ENCODE measurements around the gene WDFY4.

Gene WDFY4

DNA sequence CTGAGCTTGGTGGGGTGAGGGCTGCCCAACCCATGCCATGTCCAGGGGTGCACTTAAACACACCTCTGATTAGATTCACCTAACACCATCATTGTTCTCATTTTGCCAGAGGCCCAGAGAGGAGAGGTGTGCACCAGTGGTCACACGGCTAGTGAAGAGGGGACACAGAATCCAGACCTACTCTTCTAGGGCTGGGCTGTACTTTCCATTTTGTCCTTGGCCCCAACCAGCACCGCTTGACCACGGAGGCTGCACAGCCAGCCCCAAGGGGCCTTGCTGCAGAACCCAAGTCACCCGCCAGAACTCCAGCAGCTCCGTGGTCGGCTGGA lies 246 bp upstream of the WDFY4 start:
- ChIA-PET POLR2A (no interaction called here), CTCF (interaction anchor here (1.1 kb wide), 1 partner anchor 168 kb away, joined by 3 read pairs; no protein-coding TSS in a partner anchor)
- Histone ChIP-seq H3K9me3 (ENCODE audit: control insufficient read depth, insufficient read depth, low read depth, low read length) (no peaks in the 10 kb centered on the region), H3K4me3 (ENCODE audit: low read depth, low read length) (no peak overlapping the region), H3K4me1 (ENCODE audit: control insufficient read depth, insufficient read depth, low read length) (no peaks in the 10 kb centered on the region), H3K36me3 (ENCODE audit: control insufficient read depth in 2 of 2, insufficient read depth in 1 of 2, low read length in 2 of 2) (no peaks in the 10 kb centered on the region), H3K27ac (ENCODE audit: extremely low read depth, low read depth, low read length) (no peak overlapping the region)
- TF ChIP-seq ZNF221 (tag by site-specific recombination; IDR thresholded peaks at IDR 0.05; ENCODE audit: borderline replicate concordance) (no peak), ZIC2 (tag by site-specific recombination; IDR thresholded peaks at IDR 0.05) (no peak), ZNF433 (tag by site-specific recombination; IDR thresholded peaks at IDR 0.05; ENCODE audit: low read depth) (no peak), GLIS2 (tag by site-specific recombination; IDR thresholded peaks at IDR 0.05) (no peak), ZNF473 (tag by site-specific recombination; IDR thresholded peaks at IDR 0.05) (no peak), ZNF514 (tag by site-specific recombination; IDR thresholded peaks at IDR 0.05) (no peak), SCRT1 (tag by site-specific recombination; IDR thresholded peaks at IDR 0.05; ENCODE audit: borderline replicate concordance) (no peak), ZNF354C (tag by site-specific recombination; IDR thresholded peaks at IDR 0.05; ENCODE audit: borderline replicate concordance, low read depth) (no peak), ZNF266 (tag by site-specific recombination; IDR thresholded peaks at IDR 0.05; ENCODE audit: low read depth) (no peak), ZNF121 (tag by site-specific recombination; IDR thresholded peaks at IDR 0.05) (no peak), ZNF830 (tag by site-specific recombination; IDR thresholded peaks at IDR 0.05; ENCODE audit: low read depth) (no peak), BCL11B (tag by site-specific recombination; IDR thresholded peaks at IDR 0.05; ENCODE audit: low read depth) (no peak), ZNF837 (tag by site-specific recombination; IDR thresholded peaks at IDR 0.05) (no peak), EGR2 (tag by site-specific recombination; IDR thresholded peaks at IDR 0.05; ENCODE audit: low read depth) (no peak), ZNF416 (tag by site-specific recombination; IDR thresholded peaks at IDR 0.05) (no peak), GLI4 (tag by site-specific recombination; IDR thresholded peaks at IDR 0.05) (no peak), KLF16 (tag by site-specific recombination; IDR thresholded peaks at IDR 0.05) (no peak)
- TF ChIP-seq, protein P1, sequence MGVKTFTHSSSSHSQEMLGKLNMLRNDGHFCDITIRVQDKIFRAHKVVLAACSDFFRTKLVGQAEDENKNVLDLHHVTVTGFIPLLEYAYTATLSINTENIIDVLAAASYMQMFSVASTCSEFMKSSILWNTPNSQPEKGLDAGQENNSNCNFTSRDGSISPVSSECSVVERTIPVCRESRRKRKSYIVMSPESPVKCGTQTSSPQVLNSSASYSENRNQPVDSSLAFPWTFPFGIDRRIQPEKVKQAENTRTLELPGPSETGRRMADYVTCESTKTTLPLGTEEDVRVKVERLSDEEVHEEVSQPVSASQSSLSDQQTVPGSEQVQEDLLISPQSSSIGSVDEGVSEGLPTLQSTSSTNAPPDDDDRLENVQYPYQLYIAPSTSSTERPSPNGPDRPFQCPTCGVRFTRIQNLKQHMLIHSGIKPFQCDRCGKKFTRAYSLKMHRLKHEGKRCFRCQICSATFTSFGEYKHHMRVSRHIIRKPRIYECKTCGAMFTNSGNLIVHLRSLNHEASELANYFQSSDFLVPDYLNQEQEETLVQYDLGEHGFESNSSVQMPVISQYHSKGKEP (tag by site-specific recombination; IDR thresholded peaks at IDR 0.05), result no peak

DNA sequence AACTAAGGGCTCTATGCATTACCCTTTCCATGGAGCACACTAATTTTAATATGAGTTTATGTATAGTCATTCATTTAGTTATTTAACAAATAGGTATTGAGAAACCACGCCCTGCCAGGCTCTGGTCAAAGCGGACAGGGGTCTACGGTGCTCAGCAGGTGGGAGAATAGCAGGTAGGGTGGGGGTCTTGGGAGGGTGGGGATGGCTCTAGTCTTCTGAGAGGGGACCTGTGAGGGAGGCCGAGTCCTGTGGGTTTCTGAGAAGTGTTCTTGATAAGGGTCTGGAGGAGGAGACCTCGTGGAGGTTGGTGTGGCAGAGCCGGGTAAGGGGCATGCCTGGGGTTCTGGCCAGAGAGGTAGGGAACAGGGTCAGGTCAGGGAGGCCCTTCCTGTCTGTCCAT lies 1.1 kb downstream of the WDFY4 start:
- TF ChIP-seq ZNF654 (tag by site-specific recombination; IDR thresholded peaks at IDR 0.05; ENCODE audit: low read depth), result no peak
- TF ChIP-seq, protein P2, sequence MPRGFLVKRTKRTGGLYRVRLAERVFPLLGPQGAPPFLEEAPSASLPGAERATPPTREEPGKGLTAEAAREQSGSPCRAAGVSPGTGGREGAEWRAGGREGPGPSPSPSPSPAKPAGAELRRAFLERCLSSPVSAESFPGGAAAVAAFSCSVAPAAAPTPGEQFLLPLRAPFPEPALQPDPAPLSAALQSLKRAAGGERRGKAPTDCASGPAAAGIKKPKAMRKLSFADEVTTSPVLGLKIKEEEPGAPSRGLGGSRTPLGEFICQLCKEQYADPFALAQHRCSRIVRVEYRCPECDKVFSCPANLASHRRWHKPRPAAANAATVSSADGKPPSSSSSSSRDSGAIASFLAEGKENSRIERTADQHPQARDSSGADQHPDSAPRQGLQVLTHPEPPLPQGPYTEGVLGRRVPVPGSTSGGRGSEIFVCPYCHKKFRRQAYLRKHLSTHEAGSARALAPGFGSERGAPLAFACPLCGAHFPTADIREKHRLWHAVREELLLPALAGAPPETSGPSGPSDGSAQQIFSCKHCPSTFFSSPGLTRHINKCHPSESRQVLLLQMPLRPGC (tag by site-specific recombination; IDR thresholded peaks at IDR 0.05), result no peak
- no peak for TF ChIP-seq ZNF202 (tag by site-specific recombination; IDR thresholded peaks at IDR 0.05; ENCODE audit: borderline replicate concordance)
- TF ChIP-seq ZNF747 (tag by site-specific recombination; IDR thresholded peaks at IDR 0.05), result no peak
- no peak for TF ChIP-seq ZNF473 (tag by site-specific recombination; IDR thresholded peaks at IDR 0.05)
- TF ChIP-seq ZEB2 (tag by site-specific recombination; IDR thresholded peaks at IDR 0.05), result no peak
- no peak for TF ChIP-seq BCL11B (tag by site-specific recombination; IDR thresholded peaks at IDR 0.05; ENCODE audit: low read depth)
- TF ChIP-seq REPIN1 (tag by site-specific recombination; IDR thresholded peaks at IDR 0.05; ENCODE audit: low read depth), result no peak
- no peak for TF ChIP-seq ZNF830 (tag by site-specific recombination; IDR thresholded peaks at IDR 0.05; ENCODE audit: low read depth)
- TF ChIP-seq, protein P3, sequence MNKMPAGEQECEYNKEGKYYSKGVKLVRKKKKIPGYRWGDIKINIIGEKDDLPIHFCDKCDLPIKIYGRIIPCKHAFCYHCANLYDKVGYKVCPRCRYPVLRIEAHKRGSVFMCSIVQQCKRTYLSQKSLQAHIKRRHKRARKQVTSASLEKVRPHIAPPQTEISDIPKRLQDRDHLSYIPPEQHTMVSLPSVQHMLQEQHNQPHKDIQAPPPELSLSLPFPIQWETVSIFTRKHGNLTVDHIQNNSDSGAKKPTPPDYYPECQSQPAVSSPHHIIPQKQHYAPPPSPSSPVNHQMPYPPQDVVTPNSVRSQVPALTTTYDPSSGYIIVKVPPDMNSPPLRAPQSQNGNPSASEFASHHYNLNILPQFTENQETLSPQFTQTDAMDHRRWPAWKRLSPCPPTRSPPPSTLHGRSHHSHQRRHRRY (tag by site-specific recombination; IDR thresholded peaks at IDR 0.05), result no peak
- no peak for TF ChIP-seq ZIC2 (tag by site-specific recombination; IDR thresholded peaks at IDR 0.05)
- no peak for TF ChIP-seq ZNF707 (tag by site-specific recombination; IDR thresholded peaks at IDR 0.05)
- no peak for TF ChIP-seq MEIS1 (CRISPR knock-in tag; IDR thresholded peaks at IDR 0.05; ENCODE audit: borderline replicate concordance)
- TF ChIP-seq, protein P4, sequence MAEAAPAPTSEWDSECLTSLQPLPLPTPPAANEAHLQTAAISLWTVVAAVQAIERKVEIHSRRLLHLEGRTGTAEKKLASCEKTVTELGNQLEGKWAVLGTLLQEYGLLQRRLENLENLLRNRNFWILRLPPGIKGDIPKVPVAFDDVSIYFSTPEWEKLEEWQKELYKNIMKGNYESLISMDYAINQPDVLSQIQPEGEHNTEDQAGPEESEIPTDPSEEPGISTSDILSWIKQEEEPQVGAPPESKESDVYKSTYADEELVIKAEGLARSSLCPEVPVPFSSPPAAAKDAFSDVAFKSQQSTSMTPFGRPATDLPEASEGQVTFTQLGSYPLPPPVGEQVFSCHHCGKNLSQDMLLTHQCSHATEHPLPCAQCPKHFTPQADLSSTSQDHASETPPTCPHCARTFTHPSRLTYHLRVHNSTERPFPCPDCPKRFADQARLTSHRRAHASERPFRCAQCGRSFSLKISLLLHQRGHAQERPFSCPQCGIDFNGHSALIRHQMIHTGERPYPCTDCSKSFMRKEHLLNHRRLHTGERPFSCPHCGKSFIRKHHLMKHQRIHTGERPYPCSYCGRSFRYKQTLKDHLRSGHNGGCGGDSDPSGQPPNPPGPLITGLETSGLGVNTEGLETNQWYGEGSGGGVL (tag by site-specific recombination; IDR thresholded peaks at IDR 0.05), result no peak
- TF ChIP-seq ZNF223 (tag by site-specific recombination; IDR thresholded peaks at IDR 0.05), result no peak
- no peak for TF ChIP-seq SETDB1 (IDR thresholded peaks at IDR 0.05; ENCODE audit: insufficient read length, low read length)
- no peak for TF ChIP-seq ZNF169 (tag by site-specific recombination; IDR thresholded peaks at IDR 0.05)
- ChIA-PET POLR2A (no interaction called here), CTCF (no interaction called here)
- Histone ChIP-seq H3K4me3 (ENCODE audit: low read depth, low read length) (no peak overlapping the region), H3K36me3 (ENCODE audit: control insufficient read depth in 2 of 2, insufficient read depth in 1 of 2, low read length in 2 of 2) (no peaks in the 10 kb centered on the region), H3K4me1 (ENCODE audit: control insufficient read depth, insufficient read depth, low read length) (no peaks in the 10 kb centered on the region), H3K27ac (ENCODE audit: extremely low read depth, low read depth, low read length) (no peak overlapping the region), H3K9me3 (ENCODE audit: control insufficient read depth, insufficient read depth, low read depth, low read length) (no peaks in the 10 kb centered on the region)

Data from HEK293 (cell line).